H9 (cell line): ENCODE measurements around the gene BCAS3. TPM values are rescaled to one million over a fixed set of nuclear protein-coding genes. Genes with fewer than 3 reads are reported as not detected.

Experiments used
- DNase-seq: peaks from one replicate; pipeline ENCODE4 v3.0.0-alpha.2; 2017
- H2AFZ ChIP-seq: one replicate; pipeline ENCODE4 v1.6.1; 2013; ENCODE audit warnings: mild to moderate bottlenecking, low read length, control low read depth, moderate library complexity
- H2AK5ac ChIP-seq: 2 replicates; pipeline ENCODE4 v1.6.1; 2013; ENCODE audit warnings: low read length, control low read depth, mixed read lengths; ENCODE audit not compliant: insufficient read length
- H2BK120ac ChIP-seq: one replicate; pipeline ENCODE4 v1.6.1; 2013; ENCODE audit warnings: low read depth, mild to moderate bottlenecking, low read length, control low read depth, inconsistent platforms; ENCODE audit not compliant: poor library complexity, severe bottlenecking
- H2BK12ac ChIP-seq: 2 replicates; pipeline ENCODE4 v1.6.1; 2013; ENCODE audit warnings: low read length, control low read depth, mixed read lengths, low read depth; ENCODE audit not compliant: insufficient read length
- H2BK15ac ChIP-seq: 2 replicates; pipeline ENCODE4 v1.6.1; 2013; ENCODE audit warnings: low read depth, low read length, control low read depth
- H2BK20ac ChIP-seq: one replicate; pipeline ENCODE4 v1.6.1; 2013; ENCODE audit warnings: low read depth, mild to moderate bottlenecking, low read length, control low read depth, inconsistent platforms; ENCODE audit not compliant: poor library complexity, severe bottlenecking
- H2BK5ac ChIP-seq: 2 replicates; pipeline ENCODE4 v1.6.1; 2013; ENCODE audit warnings: low read length, control low read depth, mixed read lengths; ENCODE audit not compliant: insufficient read length
- H3K14ac ChIP-seq: 2 replicates; pipeline ENCODE4 v1.6.1; 2013; ENCODE audit warnings: low read length, control low read depth; ENCODE audit not compliant: insufficient read depth
- H3K18ac ChIP-seq: 2 replicates; pipeline ENCODE4 v1.6.1; 2013; ENCODE audit warnings: low read depth, mild to moderate bottlenecking, mixed read lengths, low read length, control low read depth; ENCODE audit not compliant: insufficient read length
- H3K23ac ChIP-seq: 2 replicates; pipeline ENCODE4 v1.6.1; 2013; ENCODE audit warnings: low read length, control low read depth, mixed read lengths, low read depth; ENCODE audit not compliant: insufficient read length
- H3K23me2 ChIP-seq: 2 replicates; pipeline ENCODE4 v1.6.1; 2013; ENCODE audit warnings: low read depth, mild to moderate bottlenecking, mixed read lengths, low read length, control low read depth; ENCODE audit not compliant: insufficient read length, poor library complexity, severe bottlenecking
- H3K27ac ChIP-seq: 2 replicates; pipeline ENCODE4 v1.5.1; 2013; ENCODE audit warnings: low read length, control low read depth, mixed read lengths, low read depth; ENCODE audit not compliant: insufficient read length
- H3K27me3 ChIP-seq: 2 replicates; pipeline ENCODE4 v1.6.1; 2013; ENCODE audit warnings: low read length, control low read depth, inconsistent platforms; ENCODE audit not compliant: insufficient read depth
- H3K4ac ChIP-seq: 2 replicates; pipeline ENCODE4 v1.6.1; 2013; ENCODE audit warnings: low read depth, mild to moderate bottlenecking, control low read depth, inconsistent platforms, low read length, moderate library complexity
- H3K4me1 ChIP-seq: 2 replicates; pipeline ENCODE4 v1.6.1; 2013; ENCODE audit warnings: low read length, control low read depth, inconsistent platforms; ENCODE audit not compliant: insufficient read depth
- H3K4me2 ChIP-seq: 2 replicates; pipeline ENCODE4 v1.6.1; 2013; ENCODE audit warnings: low read length, control low read depth, mixed read lengths; ENCODE audit not compliant: insufficient read length, insufficient read depth
- H3K56ac ChIP-seq: 2 replicates; pipeline ENCODE4 v1.6.1; 2013; ENCODE audit warnings: low read depth, mild to moderate bottlenecking, mixed read lengths, low read length, control low read depth; ENCODE audit not compliant: insufficient read length
- H3K79me1 ChIP-seq: 2 replicates; pipeline ENCODE4 v1.6.1; 2013; ENCODE audit warnings: low read depth, mild to moderate bottlenecking, moderate library complexity, low read length, control low read depth, inconsistent platforms; ENCODE audit not compliant: insufficient read depth, poor library complexity, severe bottlenecking
- H3K79me2 ChIP-seq: 2 replicates; pipeline ENCODE4 v1.6.1; 2013; ENCODE audit warnings: low read length, control low read depth, inconsistent platforms; ENCODE audit not compliant: insufficient read depth
- H3K9ac ChIP-seq: 2 replicates; pipeline ENCODE4 v1.6.1; 2013; ENCODE audit warnings: low read length, control low read depth, mixed read lengths; ENCODE audit not compliant: insufficient read length; ENCODE audit errors: extremely low read depth
- H3K9me3 ChIP-seq: one replicate; pipeline ENCODE4 v1.6.1; 2013; ENCODE audit warnings: low read depth, low read length, inconsistent platforms; ENCODE audit not compliant: control insufficient read depth
- H3T11ph ChIP-seq: one replicate; pipeline ENCODE4 v1.6.1; 2013; ENCODE audit warnings: mild to moderate bottlenecking, low read length, control low read depth, inconsistent platforms
- H4K20me1 ChIP-seq: one replicate; pipeline ENCODE4 v1.6.1; 2013; ENCODE audit not compliant: control insufficient read depth, insufficient read length, insufficient read depth
- H4K5ac ChIP-seq: 2 replicates; pipeline ENCODE4 v1.6.1; 2013; ENCODE audit warnings: low read depth, mild to moderate bottlenecking, mixed read lengths, low read length, control low read depth; ENCODE audit not compliant: insufficient read length
- H4K8ac ChIP-seq: replicated peaks from 2 replicates; pipeline ENCODE4 v1.6.1; 2013; ENCODE audit warnings: low read length, control low read depth, mixed read lengths, low read depth; ENCODE audit not compliant: insufficient read length
- H4K91ac ChIP-seq: 2 replicates; pipeline ENCODE4 v1.6.1; 2013; ENCODE audit warnings: low read depth, mild to moderate bottlenecking, moderate library complexity, mixed read lengths, low read length, control low read depth; ENCODE audit not compliant: insufficient read length
- H3K27ac Mint-ChIP-seq, 3 experiments: 2 replicates in 2 of 3; 3 replicates in 1 of 3; pipeline ENCODE4 v1.8.0; 2020 to 2021; ENCODE audit warnings: mixed read lengths in 3 of 3, mild to moderate bottlenecking in 1 of 3, moderate library complexity in 1 of 3
- H3K27me3 Mint-ChIP-seq: 2 replicates; pipeline ENCODE4 v1.8.0; 2021; ENCODE audit warnings: low read depth, mild to moderate bottlenecking, moderate library complexity, mixed read lengths
- H3K36me3 Mint-ChIP-seq, 3 experiments: 2 replicates in 2 of 3; 3 replicates in 1 of 3; pipeline ENCODE4 v1.8.0; 2020 to 2021; ENCODE audit warnings: low read depth in 3 of 3, mixed read lengths in 3 of 3; ENCODE audit not compliant: insufficient read depth in 1 of 3
- H3K4me1 Mint-ChIP-seq, 2 experiments: 2 replicates each; pipeline ENCODE4 v1.8.0; 2020; ENCODE audit warnings: mixed read lengths in 2 of 2
- H3K4me3 Mint-ChIP-seq, 2 experiments: 2 replicates in 1 of 2; 3 replicates in 1 of 2; pipeline ENCODE4 v1.8.0; 2020 to 2021; ENCODE audit warnings: mild to moderate bottlenecking in 2 of 2, mixed read lengths in 2 of 2, moderate library complexity in 1 of 2
- H3K9me3 Mint-ChIP-seq, 2 experiments: 2 replicates in 1 of 2; 3 replicates in 1 of 2; pipeline ENCODE4 v1.8.0; 2020; ENCODE audit warnings: mild to moderate bottlenecking in 2 of 2, mixed read lengths in 2 of 2, moderate library complexity in 1 of 2
- WGBS: extraction: QIAGEN DNeasy Blood & Tissue Kit; methylation state at CpG from one replicate; pipeline ENCODE4 v1.1.7; 2013; ENCODE audit warnings: missing lambda C conversion rate, low lambda C conversion rate, mixed read lengths; ENCODE audit not compliant: insufficient read length; ENCODE audit errors: extremely low coverage; 5-methylcytosine and 5-hydroxymethylcytosine counted together
- total RNA-seq: library from RNA; stranded (reverse); gene quantifications from 2 replicates; pipeline ENCODE4 v1.2.1, GENCODE V29; 2021
- TF ChIP-seq, protein P1 (sequence below): fragments of 200-600 bp; sonication (generic); conservative IDR thresholded peaks from 3 replicates; pipeline ENCODE4 v1.8.0; 2021; ENCODE audit warnings: antibody characterized with exemption, mild to moderate bottlenecking

BCAS3 gene
- total RNA-seq, 1 experiment from 2014 or later: 22.4 TPM

DNA sequence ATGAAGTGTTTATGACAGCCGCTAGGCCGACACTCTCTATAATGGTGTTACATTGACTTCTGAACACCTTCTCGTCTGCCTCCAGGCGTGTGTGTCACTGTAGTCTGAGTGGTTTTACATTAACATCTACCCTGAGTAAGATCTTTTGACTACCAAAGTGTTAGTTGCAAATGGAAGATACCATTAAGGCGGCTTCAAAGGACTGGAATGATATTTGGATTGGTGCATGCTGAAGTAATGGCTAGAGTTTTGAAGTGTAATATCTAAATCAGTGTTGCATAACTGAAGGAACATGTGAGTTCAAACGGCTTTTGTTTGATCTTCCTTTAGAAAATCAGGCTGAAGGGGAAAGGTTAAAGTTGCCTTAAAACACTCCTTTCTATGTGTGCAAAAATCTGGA, 52.2 kb downstream of the BCAS3 start:
- H2BK20ac ChIP-seq: no peak overlapping the region
- H3K9ac ChIP-seq: no peak overlapping the region
- Mint-ChIP-seq H3K27me3 (no peaks in the 10 kb centered on the region), H3K9me3 (no peaks in the 10 kb centered on the region), H3K36me3 (no peaks in the 10 kb centered on the region), H3K4me3 (no peak overlapping the region), H3K4me1 (no peaks in the 10 kb centered on the region), H3K27ac (no peak overlapping the region; a peak in 1 of 7 replicates)
- H3K4me1 ChIP-seq: no peaks in the 10 kb centered on the region
- H4K8ac ChIP-seq: no peak overlapping the region
- no peak overlapping the region for H3K4me2 ChIP-seq
- H2BK5ac ChIP-seq: no peak overlapping the region
- H3K27ac ChIP-seq: no peak overlapping the region
- H4K20me1 ChIP-seq: no peaks in the 10 kb centered on the region
- no peak overlapping the region for H4K5ac ChIP-seq
- no peak overlapping the region for H2AK5ac ChIP-seq
- H3K56ac ChIP-seq: no peak overlapping the region
- TF ChIP-seq, protein P1, sequence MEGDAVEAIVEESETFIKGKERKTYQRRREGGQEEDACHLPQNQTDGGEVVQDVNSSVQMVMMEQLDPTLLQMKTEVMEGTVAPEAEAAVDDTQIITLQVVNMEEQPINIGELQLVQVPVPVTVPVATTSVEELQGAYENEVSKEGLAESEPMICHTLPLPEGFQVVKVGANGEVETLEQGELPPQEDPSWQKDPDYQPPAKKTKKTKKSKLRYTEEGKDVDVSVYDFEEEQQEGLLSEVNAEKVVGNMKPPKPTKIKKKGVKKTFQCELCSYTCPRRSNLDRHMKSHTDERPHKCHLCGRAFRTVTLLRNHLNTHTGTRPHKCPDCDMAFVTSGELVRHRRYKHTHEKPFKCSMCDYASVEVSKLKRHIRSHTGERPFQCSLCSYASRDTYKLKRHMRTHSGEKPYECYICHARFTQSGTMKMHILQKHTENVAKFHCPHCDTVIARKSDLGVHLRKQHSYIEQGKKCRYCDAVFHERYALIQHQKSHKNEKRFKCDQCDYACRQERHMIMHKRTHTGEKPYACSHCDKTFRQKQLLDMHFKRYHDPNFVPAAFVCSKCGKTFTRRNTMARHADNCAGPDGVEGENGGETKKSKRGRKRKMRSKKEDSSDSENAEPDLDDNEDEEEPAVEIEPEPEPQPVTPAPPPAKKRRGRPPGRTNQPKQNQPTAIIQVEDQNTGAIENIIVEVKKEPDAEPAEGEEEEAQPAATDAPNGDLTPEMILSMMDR: no peak
- no peak overlapping the region for H4K91ac ChIP-seq
- H3K23ac ChIP-seq: no peak overlapping the region
- no peaks in the 10 kb centered on the region for H3K79me2 ChIP-seq
- no peak overlapping the region for H2BK12ac ChIP-seq
- H2BK120ac ChIP-seq: no peak overlapping the region
- H3K4ac ChIP-seq: no peak overlapping the region
- H3K18ac ChIP-seq: no peak overlapping the region
- no peaks in the 10 kb centered on the region for H3K23me2 ChIP-seq
- no peaks in the 10 kb centered on the region for H3K79me1 ChIP-seq
- H3K9me3 ChIP-seq: no peaks in the 10 kb centered on the region
- WGBS: no CpG with 5 or more reads among the region's 6 CpGs
- H2AFZ ChIP-seq: no peak overlapping the region
- no peak overlapping the region for H3K14ac ChIP-seq
- H2BK15ac ChIP-seq: no peak overlapping the region
- no peak overlapping the region for H3T11ph ChIP-seq
- H3K27me3 ChIP-seq: no peaks in the 10 kb centered on the region
- DNase-seq: no peak
